GM18873 (cell line): ENCODE measurements around the gene UNC50.

ENCODE experiments used
- ATAC-seq: cut with Tn5 transposase; IDR thresholded peaks from one replicate; pipeline ENCODE4 v1.9.1; 2021; ENCODE audit warnings: mild to moderate bottlenecking, moderate library complexity, moderate number of reproducible peaks; ENCODE audit not compliant: unreplicated experiment, low FRiP score

The UNC50 gene, protein sequence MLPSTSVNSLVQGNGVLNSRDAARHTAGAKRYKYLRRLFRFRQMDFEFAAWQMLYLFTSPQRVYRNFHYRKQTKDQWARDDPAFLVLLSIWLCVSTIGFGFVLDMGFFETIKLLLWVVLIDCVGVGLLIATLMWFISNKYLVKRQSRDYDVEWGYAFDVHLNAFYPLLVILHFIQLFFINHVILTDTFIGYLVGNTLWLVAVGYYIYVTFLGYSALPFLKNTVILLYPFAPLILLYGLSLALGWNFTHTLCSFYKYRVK

DNA sequence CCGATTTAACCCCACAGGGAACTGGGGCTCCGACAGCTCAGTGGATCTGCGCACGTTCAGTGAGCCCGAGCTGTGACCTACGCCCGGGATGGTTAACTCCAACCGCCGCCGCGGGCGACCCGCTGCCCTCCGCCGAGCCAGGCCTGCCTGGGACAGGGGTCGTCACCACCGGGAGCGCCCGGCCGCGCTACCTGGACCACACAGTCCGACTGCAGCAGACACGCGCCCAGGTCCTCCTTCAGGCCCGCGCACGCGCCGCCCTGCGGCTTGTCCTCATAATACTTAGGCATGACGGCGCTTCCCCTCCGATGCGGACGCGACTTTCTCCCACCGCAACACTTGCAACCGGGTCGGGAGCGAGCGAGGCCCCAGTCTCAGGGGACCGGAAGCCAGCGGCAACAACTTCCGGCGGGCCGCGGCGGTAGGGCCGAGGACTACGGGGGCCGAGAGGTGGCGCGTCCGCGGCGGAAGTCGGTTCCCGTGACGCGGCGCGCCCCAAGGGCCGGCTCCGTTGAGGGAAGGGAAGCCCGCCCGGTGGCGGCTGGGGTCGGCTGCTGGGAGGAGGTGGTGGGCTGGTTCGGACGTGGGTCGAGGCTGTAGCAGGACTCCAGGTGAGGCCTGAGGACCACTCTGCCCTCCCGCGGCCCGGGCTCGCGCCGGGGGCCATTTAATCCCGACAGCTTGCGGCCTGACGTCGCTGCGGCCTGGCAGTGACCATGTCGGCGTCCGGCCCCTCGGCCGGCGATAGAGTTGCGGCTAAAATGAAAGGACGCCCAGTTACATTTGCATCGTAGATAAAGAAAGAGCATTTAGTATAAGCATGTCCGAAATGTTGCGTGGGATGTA, at the start of gene UNC50, which contains the start of gene COA5:
Gene UNC50 (plus strand): TSS at position 474 of the 846 bp plus-strand sequence. CDS start 1,171 bp downstream, outside the sequence.
Gene COA5 (minus strand): TSS at position 397 of the 846 bp plus-strand sequence. CDS start 107 bp downstream, at position 290.
- peak; percentile 62 for ATAC-seq

DNA sequence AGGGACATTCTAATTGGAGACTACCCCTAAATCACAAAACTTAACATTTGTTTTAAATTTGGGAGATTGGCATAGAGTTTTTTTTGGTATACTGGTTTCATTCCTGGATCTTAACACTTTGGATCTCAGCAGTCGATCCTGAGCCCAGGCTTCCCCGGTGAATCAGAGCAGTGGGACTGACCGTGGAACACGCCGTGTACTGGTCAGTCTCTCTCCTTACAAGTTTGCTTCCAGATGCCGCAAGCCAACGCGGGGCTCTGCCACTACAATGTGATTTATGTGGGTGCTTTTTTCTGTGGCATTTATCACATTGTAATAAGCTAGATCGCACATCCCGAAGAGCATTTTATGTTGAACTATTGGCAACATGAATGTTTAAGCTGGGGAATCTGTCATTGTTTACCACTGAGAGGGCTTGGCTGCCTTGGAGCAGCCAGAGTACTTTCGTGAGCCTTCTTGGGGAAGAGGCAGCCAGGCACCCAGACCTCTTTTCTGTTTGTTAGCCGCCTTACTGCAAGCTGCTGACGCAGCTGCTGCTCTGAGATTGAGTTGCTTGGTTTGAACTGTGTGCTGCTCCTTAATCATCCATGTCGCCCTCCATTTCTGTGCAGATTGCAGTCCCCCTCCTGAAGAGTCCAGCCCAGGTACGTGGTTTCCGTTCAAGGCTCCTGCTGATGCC, 49.4 kb upstream of the UNC50 start:
- ATAC-seq: no peak

DNA sequence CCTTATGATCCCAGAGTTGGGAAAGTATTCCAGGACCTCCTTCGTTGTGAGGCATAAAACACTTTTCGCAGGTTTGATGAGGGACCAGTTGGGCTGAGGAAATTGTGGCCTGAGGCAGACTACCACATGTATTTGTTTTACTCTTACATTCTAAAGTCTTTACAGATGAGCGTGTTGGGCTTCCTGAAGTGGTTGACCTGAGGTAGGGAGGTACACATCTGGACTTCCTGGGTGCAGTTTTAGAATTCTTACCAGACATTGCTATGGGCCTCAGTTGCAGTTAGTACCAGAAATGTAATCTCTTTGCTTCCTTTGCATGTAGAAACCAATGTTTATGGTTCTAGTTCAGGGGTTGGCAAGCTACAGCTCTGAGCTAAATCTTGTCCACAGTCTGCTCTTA, 48.8 kb upstream of the UNC50 start:
- no peak for ATAC-seq

DNA sequence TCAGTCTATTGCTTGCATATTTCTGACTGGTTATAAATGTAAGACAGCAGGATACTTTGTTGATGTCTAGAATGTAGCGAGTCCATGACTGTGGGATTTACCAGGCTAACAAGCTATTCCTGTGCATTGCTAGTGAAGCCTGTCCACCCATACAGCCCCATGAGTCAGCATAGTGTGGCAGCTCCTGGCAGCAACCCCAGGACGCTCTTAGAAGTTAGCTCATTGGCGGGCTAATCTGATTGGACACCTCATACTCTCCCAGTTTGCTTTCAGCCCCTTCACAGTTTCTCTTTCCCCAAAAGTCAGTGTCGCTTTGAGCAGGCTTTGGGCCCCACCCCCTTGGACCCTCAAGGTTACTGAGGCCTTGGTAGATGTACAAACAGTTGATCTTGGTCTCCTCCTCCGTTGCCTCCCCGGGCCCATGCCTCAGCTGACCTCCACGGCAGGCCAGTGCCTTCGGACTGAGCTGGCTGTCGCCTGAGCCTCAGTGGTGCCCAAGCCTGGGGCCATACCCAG, 48.1 kb upstream of the UNC50 start:
- no peak for ATAC-seq

DNA sequence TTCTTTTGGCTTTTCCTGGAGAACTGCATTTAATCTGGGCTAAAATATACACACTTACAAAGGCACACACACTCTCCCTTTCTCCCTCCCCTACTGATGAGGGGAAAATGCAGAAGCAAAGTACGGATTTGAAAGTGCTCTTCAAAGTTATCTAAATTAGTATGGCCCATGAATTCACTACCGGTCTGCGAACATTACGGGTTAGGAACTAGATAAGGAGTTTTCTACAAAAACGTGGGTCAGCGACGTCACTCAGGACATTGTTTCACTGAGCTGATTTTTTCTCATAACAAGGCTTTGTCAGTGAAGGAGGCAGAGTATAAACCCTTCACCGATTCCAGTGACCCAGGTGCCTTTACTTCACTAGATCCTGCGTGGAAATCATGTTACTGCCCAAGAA, 47.4 kb upstream of the UNC50 start:
- no peak for ATAC-seq

DNA sequence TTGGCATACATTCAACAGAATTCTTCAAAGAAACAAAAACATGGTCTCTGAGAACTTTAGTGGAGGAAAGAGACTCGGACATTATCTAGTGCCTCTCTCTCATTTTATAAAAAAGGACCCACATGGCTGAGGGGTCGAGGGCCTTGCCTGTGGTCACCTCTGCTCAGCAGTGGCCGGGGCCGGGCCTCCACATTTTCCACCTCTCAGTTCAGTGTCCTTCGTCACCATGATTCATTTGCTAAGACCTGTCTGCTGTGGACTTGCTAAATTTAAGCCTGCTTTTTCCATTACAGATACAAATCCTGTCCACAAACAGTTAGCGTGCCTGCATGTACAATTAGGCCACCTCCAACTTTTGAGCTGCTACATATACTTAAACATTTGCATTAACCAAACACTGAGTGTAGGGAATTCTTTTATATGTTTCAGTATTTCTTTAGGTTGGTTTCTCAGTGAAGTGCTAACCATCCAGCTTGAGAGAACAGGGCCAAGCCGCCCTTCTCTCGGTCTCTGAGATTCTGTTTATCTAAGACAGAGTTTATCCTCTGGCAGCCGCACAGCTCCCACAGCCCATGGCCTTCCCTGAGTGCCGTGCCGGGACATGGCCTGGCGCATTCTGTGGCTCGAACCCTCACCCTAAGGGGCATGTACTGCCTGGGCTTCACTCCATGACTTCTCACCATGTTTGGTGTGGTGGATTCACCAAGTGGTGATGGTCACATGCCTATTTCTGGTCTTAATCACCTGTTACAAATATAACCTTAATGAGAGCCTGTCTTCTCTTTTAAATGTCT, 46.3 kb upstream of the UNC50 start:
- no peak for ATAC-seq

DNA sequence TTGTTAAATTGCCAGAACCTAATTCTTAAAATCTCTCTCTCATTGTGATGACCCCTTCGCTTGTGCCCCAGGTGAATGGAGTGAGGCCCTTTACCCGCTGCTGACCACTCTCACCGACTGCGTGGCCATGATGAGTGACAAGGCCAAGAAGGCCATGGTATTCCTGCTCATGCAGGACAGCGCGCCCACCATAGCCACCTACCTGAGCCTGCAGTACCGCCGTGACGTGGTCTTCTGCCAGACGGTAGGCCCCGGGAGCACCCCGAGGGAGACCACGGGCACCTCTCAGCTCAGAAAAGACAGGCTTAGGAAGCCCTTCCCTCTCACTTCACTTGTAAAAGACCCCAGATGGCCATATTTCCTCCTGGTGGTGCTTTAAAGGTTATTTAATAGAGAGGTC, 45.0 kb upstream of the UNC50 start:
- no peak for ATAC-seq

DNA sequence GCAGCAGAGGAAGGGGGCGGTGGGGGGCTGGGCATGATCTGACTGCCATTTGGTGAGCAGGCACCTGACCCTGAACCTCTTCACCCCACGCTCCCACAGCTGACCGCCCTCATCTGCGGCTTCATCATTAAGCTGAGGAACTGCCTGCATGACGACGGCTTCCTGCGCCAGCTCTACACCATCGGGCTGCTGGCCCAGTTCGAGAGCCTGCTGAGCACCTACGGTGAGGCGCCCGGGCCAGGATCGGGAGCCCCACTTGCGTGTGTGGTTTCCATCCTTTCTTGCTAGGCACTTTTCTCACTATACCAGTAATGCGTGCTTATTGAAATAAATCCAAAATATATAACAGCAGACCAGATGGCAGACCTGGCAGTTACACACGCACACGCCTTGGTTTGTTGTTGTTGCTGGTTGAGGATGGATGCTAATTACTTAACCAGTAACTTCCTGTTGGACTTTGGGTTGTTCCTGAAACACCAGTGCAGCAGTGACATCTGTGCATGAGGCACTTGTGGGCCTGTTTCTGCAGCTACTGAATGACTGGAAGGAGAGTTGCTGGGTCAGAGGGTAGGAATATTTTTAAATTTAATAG, 43.8 kb upstream of the UNC50 start:
- no peak for ATAC-seq

DNA sequence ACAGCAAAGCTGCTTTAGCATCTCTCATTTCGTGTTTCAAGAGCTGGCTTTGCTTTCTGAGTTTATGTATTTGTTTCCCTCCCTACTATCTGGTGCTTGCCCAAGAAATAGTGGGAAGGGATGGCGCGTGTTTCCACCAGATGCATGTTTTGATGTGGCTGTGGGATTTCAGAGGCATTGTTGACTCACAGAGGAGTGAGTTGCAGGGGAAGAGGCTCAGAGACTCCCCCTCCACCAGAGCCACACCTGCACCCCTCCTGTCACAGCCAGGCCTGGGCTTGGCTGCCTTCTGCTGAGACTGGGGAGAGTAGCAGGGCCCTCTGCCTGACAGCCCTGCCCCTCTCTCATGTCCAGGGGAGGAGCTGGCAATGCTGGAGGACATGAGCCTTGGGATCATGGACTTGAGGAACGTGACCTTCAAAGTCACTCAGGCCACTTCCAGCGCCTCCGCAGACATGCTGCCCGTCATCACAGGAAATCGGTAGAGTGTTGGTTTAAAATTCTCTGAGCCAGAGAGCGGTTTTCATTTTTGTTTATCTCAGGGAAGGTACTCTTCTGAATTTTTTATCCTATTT, 43.0 kb upstream of the UNC50 start:
- ATAC-seq: no peak

DNA sequence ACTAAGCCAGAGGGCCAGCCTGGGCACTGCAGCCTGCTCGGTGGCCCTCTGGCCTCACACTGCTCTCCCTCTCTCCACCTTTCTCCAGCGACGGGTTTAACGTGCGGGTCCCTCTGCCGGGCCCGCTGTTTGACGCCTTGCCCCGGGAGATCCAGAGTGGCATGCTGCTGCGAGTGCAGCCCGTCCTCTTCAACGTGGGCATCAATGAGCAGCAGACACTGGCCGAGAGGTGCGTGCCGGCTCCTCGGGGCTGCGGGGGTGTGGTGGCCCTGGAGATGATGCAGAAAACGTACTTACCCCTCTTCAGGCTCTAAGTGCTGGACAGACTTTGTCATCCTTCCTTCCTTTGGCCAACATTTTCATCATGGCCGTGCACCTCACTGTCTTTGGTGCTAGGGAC, 42.4 kb upstream of the UNC50 start:
- no peak for ATAC-seq

DNA sequence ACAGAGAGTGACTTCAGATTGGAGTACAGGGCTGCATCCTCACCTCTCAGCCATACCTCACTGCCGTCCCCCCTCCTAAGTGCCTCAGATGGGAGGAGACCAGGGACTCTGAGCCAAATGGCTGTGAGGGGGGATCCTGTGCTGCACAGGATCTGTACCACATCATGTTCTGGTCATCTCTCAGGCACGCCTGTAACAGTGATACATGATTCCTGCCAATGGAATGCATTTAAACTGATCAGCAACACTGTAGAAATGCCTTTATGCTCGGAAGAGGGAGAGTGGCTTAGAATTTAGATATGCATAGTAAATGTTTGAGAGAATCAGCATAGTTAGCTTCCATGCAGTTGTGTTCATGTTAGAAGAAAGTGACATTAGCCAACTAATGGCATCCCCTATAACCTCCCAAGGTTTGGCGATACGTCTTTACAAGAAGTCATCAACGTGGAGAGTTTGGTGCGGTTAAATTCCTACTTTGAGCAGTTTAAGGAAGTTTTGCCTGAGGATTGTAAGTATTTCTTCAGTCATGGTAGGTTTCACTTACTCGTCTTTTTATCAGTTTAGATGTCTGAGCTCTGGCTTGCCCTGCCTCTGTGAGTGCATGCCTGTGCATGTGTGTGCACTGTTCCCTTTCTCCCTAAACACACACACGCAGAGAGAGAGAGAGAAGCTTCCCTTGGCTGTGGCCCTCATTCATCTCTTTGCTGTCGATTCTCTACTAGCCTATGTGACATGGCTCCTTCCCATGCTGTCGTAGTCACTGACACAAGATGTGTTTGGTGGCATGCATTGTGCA, 40.0 kb upstream of the UNC50 start:
- ATAC-seq: no peak

DNA sequence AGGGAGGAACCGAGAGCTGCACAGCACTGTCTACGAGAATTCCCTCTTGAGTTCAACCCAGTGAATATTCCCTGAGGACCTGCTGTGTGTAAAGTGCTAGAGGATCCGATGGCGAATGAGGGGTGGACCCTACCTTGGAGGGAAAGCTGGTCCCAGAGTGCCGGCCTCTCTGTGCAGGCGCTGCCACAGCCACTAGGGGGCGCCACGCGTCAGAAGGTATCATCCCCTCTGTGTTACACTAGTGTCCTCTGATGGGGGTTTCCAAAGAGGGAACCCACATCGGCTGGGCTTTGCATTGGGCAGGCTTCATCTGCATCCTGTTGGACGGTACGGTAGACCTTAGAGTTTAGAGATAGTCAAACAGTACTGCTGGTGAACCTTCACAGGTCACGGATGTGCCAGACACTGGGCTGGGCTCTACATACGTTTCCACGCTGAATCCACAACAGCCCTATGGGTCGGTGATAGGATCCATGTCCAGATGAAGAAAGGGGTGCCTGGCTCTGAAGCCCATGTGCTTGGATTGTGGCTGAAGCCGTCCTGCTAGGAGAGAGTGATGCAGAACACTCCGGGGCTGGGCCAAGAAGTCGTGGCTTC, 39.1 kb upstream of the UNC50 start:
- no peak for ATAC-seq

DNA sequence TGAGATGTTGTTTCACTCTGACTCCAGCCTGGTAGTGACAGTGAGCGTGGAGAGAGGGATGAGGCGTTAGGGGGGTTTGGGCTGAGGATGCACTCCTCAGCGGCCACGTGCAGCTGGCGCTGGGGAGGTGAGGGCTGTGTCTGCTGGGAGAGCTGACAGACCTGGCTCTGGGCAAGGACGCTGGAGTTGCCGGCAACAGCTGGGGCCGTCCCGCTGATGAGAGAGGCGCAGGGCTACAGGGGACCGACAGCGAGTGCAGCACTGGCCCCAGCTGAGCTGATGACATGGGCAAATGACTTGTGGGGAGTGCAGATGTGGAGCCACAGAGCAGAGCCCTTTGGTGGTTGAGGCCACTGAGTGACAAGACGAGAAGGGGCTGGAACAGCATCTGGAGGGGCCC, 38.5 kb upstream of the UNC50 start:
- ATAC-seq: no peak

DNA sequence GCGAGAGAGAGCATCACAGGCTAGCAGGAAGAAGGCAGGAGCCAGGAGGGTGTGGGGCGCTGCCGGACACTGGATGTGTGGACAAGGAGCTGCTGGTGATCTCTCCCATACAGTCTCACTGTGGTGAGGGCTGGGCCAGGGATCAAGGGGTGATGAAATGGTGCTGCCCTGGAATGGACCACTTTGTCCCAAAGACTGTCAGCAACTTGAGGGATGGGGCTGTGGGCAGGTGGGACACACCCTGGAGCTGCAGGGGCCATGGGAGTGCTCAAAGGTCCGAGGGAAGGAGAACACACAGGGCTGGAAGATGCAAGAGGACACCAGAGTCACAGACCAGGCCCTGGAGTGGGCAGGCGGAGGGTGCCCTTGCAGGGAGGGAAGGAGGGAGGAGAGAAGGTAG, 38.0 kb upstream of the UNC50 start:
- ATAC-seq: no peak

DNA sequence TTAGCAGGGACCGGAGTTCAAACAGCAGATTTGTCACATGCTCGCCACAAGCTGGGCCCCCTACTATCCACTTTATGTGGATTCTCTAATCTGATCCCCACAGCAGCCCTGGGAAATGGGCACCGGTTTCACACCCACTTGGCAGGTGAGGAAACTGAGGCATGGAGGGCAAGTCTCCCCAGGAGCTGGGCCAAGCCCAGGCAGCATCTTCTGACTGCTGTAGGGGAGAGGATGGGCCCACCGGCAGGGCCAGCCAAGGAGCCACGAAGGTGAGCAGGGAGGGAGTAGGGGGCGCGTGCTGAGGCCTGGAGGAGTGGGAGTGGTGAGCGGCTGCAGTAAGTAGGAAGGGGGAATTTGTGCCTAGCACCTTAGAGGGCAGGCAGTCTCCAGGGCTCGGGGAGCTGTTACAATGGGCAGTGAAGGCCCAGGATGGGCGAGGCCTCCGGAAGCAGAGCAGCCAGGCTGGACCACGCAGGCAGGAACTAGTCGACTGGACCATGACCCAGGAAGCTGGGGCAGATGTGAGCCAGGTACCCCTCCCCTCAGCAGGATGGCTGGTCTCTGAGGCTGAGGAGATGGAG, 37.2 kb upstream of the UNC50 start:
- ATAC-seq: no peak

DNA sequence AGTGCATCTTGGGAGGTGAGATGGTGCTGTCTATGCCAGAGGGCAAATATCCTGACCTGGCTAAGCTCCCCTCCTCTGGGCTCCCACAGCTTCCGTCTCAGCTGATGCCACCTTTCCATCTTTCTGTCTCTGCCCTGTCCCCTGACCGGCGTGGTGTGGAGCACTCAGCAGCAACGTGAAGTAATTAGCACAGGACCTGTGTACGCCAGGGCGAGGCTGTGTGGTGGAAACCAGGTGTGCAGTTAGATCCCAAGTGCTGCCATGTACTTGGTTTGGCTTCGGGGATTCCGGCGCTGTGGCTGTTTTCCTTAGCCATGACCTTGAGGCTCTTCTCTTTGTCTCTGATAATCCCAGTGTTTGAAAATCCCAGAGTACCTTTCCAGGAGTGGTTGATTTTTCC, 36.6 kb upstream of the UNC50 start:
- no peak for ATAC-seq

DNA sequence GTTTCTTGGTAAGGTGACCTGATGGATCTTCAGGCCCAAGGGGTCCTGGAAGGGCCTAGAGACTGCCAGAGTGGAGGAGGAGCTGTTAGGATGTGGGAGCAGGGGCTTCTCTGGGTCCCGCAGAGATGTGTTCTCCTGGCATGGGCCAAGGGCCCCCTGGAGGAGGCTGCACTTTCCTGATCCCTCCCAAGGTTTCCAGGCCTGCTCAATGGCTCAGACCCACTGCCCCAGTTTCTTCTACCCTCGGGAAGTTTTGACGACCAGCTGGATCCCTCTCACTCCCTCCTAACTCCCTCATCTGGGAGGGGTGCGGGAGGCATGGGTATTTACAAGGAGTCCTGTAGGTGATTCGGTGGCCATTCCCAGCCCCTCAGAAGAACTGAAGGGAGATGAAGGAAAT, 36.2 kb upstream of the UNC50 start:
- no peak for ATAC-seq

DNA sequence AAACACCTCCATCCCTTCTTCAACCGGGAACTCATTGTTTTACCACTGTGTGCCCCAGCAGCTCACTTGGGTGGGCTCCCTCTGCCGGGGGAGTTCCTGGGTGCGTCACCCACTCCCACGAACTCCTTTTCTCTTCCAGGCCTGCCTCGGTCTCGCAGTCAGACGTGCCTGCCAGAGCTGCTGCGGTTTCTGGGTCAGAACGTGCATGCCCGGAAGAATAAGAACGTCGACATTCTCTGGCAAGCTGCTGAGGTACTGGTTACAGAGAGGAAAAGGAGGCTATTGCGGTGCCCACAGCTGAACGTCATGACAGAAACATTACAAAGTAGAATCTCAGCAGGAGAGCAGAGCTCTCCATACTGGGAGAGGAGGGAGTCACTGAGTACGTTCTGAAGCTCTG, 35.7 kb upstream of the UNC50 start:
- ATAC-seq: no peak
